Body of pancreas (tissue), 4 donors: ENCODE data around the gene AVPI1.

Experiments
- POLR2A ChIP-seq, 3 donors: fragments of 450-650 bp; IDR thresholded peaks; one replicate each; pipeline ENCODE4 v1.6.1; 2016; ENCODE audit warnings: antibody characterized with exemption in 3 of 3, mild to moderate bottlenecking in 2 of 3
- TF ChIP-seq, protein P1 (sequence below), 7 experiments: fragments of 450-650 bp in 4 of 7; fragments of 200-600 bp in 3 of 7; sonication (generic) in 3 of 7; IDR thresholded peaks; one replicate each; pipeline ENCODE4 v1.5.1; 2016 to 2019; ENCODE audit warnings: antibody characterized with exemption in 7 of 7

DNA sequence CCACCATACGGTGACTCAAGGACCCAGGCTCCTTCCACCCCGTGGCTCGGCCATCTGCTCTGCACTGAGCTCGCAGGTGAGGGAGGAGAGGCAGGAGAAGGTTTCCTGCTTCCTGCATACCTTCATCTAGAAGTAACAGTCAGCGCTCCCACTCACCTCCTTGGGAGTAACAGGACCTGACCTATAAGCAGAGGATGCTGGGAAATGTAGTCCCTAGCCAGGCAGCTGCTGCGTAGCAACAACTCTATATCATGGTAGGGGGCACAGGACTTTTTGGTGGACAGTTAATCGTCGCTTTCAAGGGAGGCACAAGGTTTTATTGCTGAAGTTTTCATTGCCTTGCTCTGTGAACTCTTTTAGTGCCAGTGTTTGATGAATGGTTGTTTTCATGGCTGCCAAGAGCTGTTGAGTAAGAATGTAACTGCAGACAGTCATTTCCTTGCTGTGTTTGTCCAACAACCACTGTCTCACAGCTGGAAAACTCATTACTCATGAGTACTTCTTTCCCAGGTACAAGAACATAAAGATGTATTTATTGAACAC lies 39.7 kb upstream of the AVPI1 start:
- TF ChIP-seq, protein P1, sequence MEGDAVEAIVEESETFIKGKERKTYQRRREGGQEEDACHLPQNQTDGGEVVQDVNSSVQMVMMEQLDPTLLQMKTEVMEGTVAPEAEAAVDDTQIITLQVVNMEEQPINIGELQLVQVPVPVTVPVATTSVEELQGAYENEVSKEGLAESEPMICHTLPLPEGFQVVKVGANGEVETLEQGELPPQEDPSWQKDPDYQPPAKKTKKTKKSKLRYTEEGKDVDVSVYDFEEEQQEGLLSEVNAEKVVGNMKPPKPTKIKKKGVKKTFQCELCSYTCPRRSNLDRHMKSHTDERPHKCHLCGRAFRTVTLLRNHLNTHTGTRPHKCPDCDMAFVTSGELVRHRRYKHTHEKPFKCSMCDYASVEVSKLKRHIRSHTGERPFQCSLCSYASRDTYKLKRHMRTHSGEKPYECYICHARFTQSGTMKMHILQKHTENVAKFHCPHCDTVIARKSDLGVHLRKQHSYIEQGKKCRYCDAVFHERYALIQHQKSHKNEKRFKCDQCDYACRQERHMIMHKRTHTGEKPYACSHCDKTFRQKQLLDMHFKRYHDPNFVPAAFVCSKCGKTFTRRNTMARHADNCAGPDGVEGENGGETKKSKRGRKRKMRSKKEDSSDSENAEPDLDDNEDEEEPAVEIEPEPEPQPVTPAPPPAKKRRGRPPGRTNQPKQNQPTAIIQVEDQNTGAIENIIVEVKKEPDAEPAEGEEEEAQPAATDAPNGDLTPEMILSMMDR (IDR thresholded peaks at IDR 0.05) = no peak
- TF ChIP-seq POLR2A (IDR thresholded peaks at IDR 0.05) = no peak
